ENCODE data around the gene TBCE.

DNA sequence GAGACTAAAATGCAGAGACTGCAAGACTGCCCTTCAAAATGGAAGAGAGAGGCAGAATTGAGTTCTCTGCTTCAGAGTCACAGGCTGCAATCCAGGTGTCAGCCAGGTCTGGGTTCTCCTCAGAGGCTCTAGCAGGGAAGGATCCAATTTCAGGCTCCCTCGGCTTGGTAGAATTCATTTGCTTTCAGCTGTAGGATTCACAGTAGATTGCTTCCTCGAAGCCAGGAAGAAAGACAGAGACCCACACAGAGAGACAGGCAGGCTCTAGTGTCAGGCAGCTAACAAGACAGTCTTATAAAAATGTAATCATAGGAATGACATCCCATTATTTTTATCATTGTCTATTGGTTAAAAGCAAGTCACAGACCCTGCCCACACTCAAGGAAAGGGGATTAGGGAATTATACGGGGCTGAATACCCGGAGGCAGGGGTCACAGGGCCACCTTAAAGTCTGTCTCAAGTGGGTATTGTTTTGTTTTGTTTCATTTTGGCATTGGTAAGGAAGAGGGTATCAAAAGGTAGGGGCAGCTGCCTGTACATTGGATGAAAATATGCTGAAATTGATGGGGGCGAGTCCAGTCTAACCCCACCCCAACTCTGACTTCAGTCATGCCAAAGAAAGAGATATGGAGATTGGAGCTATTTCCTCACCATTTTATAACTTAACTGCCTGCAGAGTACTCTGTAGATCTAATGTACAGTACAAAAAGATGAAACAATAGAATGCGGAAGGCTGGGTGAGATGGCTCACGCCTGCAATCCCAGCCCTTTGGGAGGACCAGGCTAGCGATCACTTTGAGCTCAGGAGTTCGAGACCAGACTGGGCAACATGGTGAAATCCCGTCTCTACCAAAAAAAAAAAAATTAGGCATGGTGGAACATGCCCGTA is 9.5 kb upstream of the TBCE start:
- TF ChIP-seq POLR2A (IDR thresholded peaks at IDR 0.05) (no peak), EP300 (IDR thresholded peaks at IDR 0.05) (no peak)
- TF ChIP-seq, protein P1, sequence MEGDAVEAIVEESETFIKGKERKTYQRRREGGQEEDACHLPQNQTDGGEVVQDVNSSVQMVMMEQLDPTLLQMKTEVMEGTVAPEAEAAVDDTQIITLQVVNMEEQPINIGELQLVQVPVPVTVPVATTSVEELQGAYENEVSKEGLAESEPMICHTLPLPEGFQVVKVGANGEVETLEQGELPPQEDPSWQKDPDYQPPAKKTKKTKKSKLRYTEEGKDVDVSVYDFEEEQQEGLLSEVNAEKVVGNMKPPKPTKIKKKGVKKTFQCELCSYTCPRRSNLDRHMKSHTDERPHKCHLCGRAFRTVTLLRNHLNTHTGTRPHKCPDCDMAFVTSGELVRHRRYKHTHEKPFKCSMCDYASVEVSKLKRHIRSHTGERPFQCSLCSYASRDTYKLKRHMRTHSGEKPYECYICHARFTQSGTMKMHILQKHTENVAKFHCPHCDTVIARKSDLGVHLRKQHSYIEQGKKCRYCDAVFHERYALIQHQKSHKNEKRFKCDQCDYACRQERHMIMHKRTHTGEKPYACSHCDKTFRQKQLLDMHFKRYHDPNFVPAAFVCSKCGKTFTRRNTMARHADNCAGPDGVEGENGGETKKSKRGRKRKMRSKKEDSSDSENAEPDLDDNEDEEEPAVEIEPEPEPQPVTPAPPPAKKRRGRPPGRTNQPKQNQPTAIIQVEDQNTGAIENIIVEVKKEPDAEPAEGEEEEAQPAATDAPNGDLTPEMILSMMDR (IDR thresholded peaks at IDR 0.05), result no peak
